WTC11 (cell line): ENCODE data around the gene IZUMO4. TPM values are rescaled to one million over a fixed set of nuclear protein-coding genes. Genes with fewer than 3 reads are reported as not detected.
A peak's percentile ranks its signal among the peaks of the same experiment; 100 is the strongest.

ENCODE experiments used
- ATAC-seq: fragments of 200-7000 bp; cut with Tn5 transposase; 2 replicates; pipeline ENCODE4 v1.10.0; 2021; ENCODE audit warnings: mild to moderate bottlenecking, moderate library complexity
- Bru-seq: library from RNA; stranded (reverse); fragments of 400-500 nt; gene quantifications from one replicate; lab custom pipeline; 2021; lab: Mats Ljungman, UMichigan
- CTCF ChIA-PET: fragments of 300-600 bp; sonication (Branson Sonifier 250); formaldehyde crosslinking; loops from one replicate; lab custom pipeline; 2021; ENCODE audit warnings: antibody characterized with exemption; lab: Charles Lee
- POLR2A ChIA-PET: fragments of 350-600 bp; sonication (Branson Sonifier 250); formaldehyde crosslinking; loops from one replicate; lab custom pipeline; 2021; ENCODE audit warnings: antibody characterized with exemption; lab: Charles Lee
- DNase-seq: peaks from one replicate; pipeline ENCODE4 v3.0.0; 2021; ENCODE audit warnings: low spot score
- H3K27ac Mint-ChIP-seq: 2 replicates; pipeline ENCODE4 v1.8.0; 2021; ENCODE audit warnings: mixed read lengths
- H3K27me3 Mint-ChIP-seq: 2 replicates; pipeline ENCODE4 v1.8.0; 2021; ENCODE audit warnings: low read depth, mild to moderate bottlenecking, moderate library complexity, mixed read lengths
- H3K36me3 Mint-ChIP-seq: 2 replicates; pipeline ENCODE4 v1.8.0; 2021; ENCODE audit warnings: mixed read lengths
- H3K4me1 Mint-ChIP-seq: 2 replicates; pipeline ENCODE4 v1.8.0; 2022; ENCODE audit warnings: mixed read lengths
- H3K4me3 Mint-ChIP-seq: 2 replicates; pipeline ENCODE4 v1.8.0; 2021; ENCODE audit warnings: mild to moderate bottlenecking, moderate library complexity, mixed read lengths
- H3K9me3 Mint-ChIP-seq: 2 replicates; pipeline ENCODE4 v1.8.0; 2021; ENCODE audit warnings: mixed read lengths
- ARID4B ChIP-seq: sonication (generic); formaldehyde crosslinking; IDR thresholded peaks from 2 replicates; pipeline ENCODE4 v1.8.0; 2023; ENCODE audit warnings: missing genetic modification reagents, mild to moderate bottlenecking, borderline replicate concordance
- CREB1 ChIP-seq: sonication (generic); formaldehyde crosslinking; IDR thresholded peaks from 2 replicates; pipeline ENCODE4 v1.8.0; 2023; ENCODE audit warnings: mild to moderate bottlenecking, missing genetic modification reagents
- E2F1 ChIP-seq: sonication (generic); formaldehyde crosslinking; IDR thresholded peaks from 2 replicates; pipeline ENCODE4 v1.8.0; 2022; ENCODE audit warnings: mild to moderate bottlenecking, missing genetic modification reagents
- ETV6 ChIP-seq: sonication (generic); formaldehyde crosslinking; IDR thresholded peaks from 2 replicates; pipeline ENCODE4 v1.8.1; 2022; ENCODE audit warnings: mild to moderate bottlenecking, missing genetic modification reagents
- HMGA2 ChIP-seq: fragments of 250-450 bp; sonication (Bioruptor Pico); IDR thresholded peaks from 2 replicates; pipeline ENCODE4 v1.4.0; 2021; ENCODE audit warnings: mild to moderate bottlenecking, moderate library complexity
- IRF2 ChIP-seq: sonication (generic); formaldehyde crosslinking; IDR thresholded peaks from 2 replicates; pipeline ENCODE4 v1.8.0; 2022; ENCODE audit warnings: low read depth, missing genetic modification reagents, borderline replicate concordance
- JAZF1 ChIP-seq: fragments of 250-450 bp; sonication (Bioruptor Pico); IDR thresholded peaks from 2 replicates; pipeline ENCODE4 v1.9.0; 2021; ENCODE audit warnings: moderate library complexity, mild to moderate bottlenecking, inconsistent platforms
- MYBL2 ChIP-seq: sonication (generic); formaldehyde crosslinking; IDR thresholded peaks from 2 replicates; pipeline ENCODE4 v1.8.1; 2023; ENCODE audit warnings: mild to moderate bottlenecking, moderate library complexity, missing genetic modification reagents
- NFYB ChIP-seq: sonication (generic); formaldehyde crosslinking; conservative IDR thresholded peaks from 2 replicates; pipeline ENCODE4 v1.8.0; 2022; ENCODE audit warnings: low read depth, missing genetic modification reagents
- PRDM15 ChIP-seq: sonication (generic); formaldehyde crosslinking; IDR thresholded peaks from 2 replicates; pipeline ENCODE4 v1.8.0; 2022; ENCODE audit warnings: missing genetic modification reagents
- PREB ChIP-seq: sonication (generic); formaldehyde crosslinking; IDR thresholded peaks from 2 replicates; pipeline ENCODE4 v1.8.1; 2022; ENCODE audit warnings: mild to moderate bottlenecking, missing genetic modification reagents, moderate library complexity, borderline replicate concordance
- RELA ChIP-seq: sonication (generic); formaldehyde crosslinking; IDR thresholded peaks from 2 replicates; pipeline ENCODE4 v1.8.1; 2022; ENCODE audit warnings: missing genetic modification reagents, mild to moderate bottlenecking, borderline replicate concordance
- SMAD4 ChIP-seq: sonication (generic); formaldehyde crosslinking; IDR thresholded peaks from 2 replicates; pipeline ENCODE4 v1.8.0; 2022; ENCODE audit warnings: mild to moderate bottlenecking, missing genetic modification reagents
- SP1 ChIP-seq: sonication (generic); formaldehyde crosslinking; conservative IDR thresholded peaks from 2 replicates; pipeline ENCODE4 v1.8.1; 2022; ENCODE audit warnings: missing genetic modification reagents
- TP53 ChIP-seq: sonication (generic); formaldehyde crosslinking; IDR thresholded peaks from 2 replicates; pipeline ENCODE4 v1.8.1; 2023; ENCODE audit warnings: mild to moderate bottlenecking, missing genetic modification reagents
- ZBTB21 ChIP-seq: sonication (generic); formaldehyde crosslinking; IDR thresholded peaks from 2 replicates; pipeline ENCODE4 v1.8.1; 2023; ENCODE audit warnings: mild to moderate bottlenecking, missing genetic modification reagents, borderline replicate concordance
- ZMAT4 ChIP-seq: fragments of 250-450 bp; sonication (Bioruptor Pico); IDR thresholded peaks from 2 replicates; pipeline ENCODE4 v1.9.0; 2021; ENCODE audit warnings: mild to moderate bottlenecking
- ZNF396 ChIP-seq: fragments of 250-450 bp; sonication (Bioruptor Pico); IDR thresholded peaks from 2 replicates; pipeline ENCODE4 v1.8.0; 2021; ENCODE audit warnings: mild to moderate bottlenecking, moderate library complexity, borderline replicate concordance
- ZNF425 ChIP-seq: fragments of 250-450 bp; sonication (Bioruptor Pico); conservative IDR thresholded peaks from 2 replicates; pipeline ENCODE4 v1.9.0; 2021; ENCODE audit warnings: mild to moderate bottlenecking
- ZNF671 ChIP-seq: fragments of 250-450 bp; sonication (Bioruptor Pico); IDR thresholded peaks from 2 replicates; pipeline ENCODE4 v1.8.0; 2021; ENCODE audit warnings: mild to moderate bottlenecking
- long read RNA-seq, 3 experiments: library from RNA in 1 of 3; library from capped mRNA in 1 of 3; library from polyadenylated mRNA in 1 of 3; unstranded in 2 of 3; stranded (forward) in 1 of 3; transcript quantifications; one replicate each; pipeline ENCODE4 v2.0.0, GENCODE V29; 2021
- total RNA-seq: library from RNA; stranded (reverse); gene quantifications from 3 replicates; pipeline ENCODE4 v1.2.3, GENCODE V29; 2021

The IZUMO4 gene
- total RNA-seq: 0.73 to 1.9 TPM (median 1.8 TPM) in 3 replicates
- Bru-seq, nascent RNA: percentile 11 among the genes with signal in this experiment
- long read RNA-seq, experiment 1, partial matches to known transcripts: 0 of 2 reads
- long read RNA-seq, experiment 1, other reads (novel, unspliced or antisense): 2 of 2 reads
- long read RNA-seq, experiment 2: 0 reads
- long read RNA-seq, experiment 3: 0 reads

- Mint-ChIP-seq H3K27me3 (no peaks in the 10 kb centered on the region), H3K4me1 (peaks cover 5% of the 10 kb centered on the region; the same call in 1 of the 2 replicates), H3K4me3 (peak within 1 kb of the TSS; percentile 80), H3K27ac (no peak within 1 kb of the TSS), H3K36me3 (peaks cover 8% of the 10 kb centered on the region), H3K9me3 (no peaks in the 10 kb centered on the region)
- ChIA-PET CTCF (interaction anchor here (0.8 to 1.6 kb wide), 8 partner anchors 14 to 118 kb away, joined by 3 to 6 read pairs (median 3); no protein-coding TSS in a partner anchor), POLR2A (interaction anchor here (0.5 to 1.0 kb wide), 2 partner anchors 22 to 62 kb away, joined by 3 read pairs; no protein-coding TSS in a partner anchor)
- DNase-seq (peak; percentile 100), ATAC-seq (peak; percentile 87)
- TF ChIP-seq ZBTB21 (CRISPR knock-in tag): no peak
- no peak for TF ChIP-seq TP53 (CRISPR knock-in tag)
- no peak for TF ChIP-seq PREB (CRISPR knock-in tag)
- no peak for TF ChIP-seq CREB1 (CRISPR knock-in tag)
- peak; percentile 46 for TF ChIP-seq SP1 (CRISPR knock-in tag)
- TF ChIP-seq ARID4B (CRISPR knock-in tag): 0 out of 2 replicates have a peak, but pooled peaks have one; percentile 32
- TF ChIP-seq NFYB (CRISPR knock-in tag): peak; percentile 48
- TF ChIP-seq ZNF425 (CRISPR knock-in tag): no peak
- TF ChIP-seq RELA (CRISPR knock-in tag): 0 out of 2 replicates have a peak, but pooled peaks have one; percentile 10
- TF ChIP-seq JAZF1 (CRISPR knock-in tag): no peak
- TF ChIP-seq ZNF671 (CRISPR knock-in tag): no peak
- TF ChIP-seq ETV6 (CRISPR knock-in tag): no peak
- TF ChIP-seq PRDM15 (CRISPR knock-in tag): no peak
- TF ChIP-seq HMGA2: no peak
- TF ChIP-seq SMAD4: no peak
- no peak for TF ChIP-seq ZMAT4
- TF ChIP-seq IRF2 (CRISPR knock-in tag): no peak
- no peak for TF ChIP-seq E2F1 (CRISPR knock-in tag)
- no peak for TF ChIP-seq MYBL2
- TF ChIP-seq ZNF396 (CRISPR knock-in tag): no peak
Measured at GRCh38 chr19:2096480-2097202, at the start of gene IZUMO4. IZUMO4 (plus strand) TSS chr19:2096915; CDS start chr19:2096946, 31 bp downstream.
